SK-N-SH (cell line): Measurements from ENCODE around the gene PROK2. TPM values are rescaled to one million over a fixed set of nuclear protein-coding genes. Genes with fewer than 3 reads are reported as not detected.

Experiments used
- CTCF ChIA-PET: fragments of 300-600, 350-600 bp; formaldehyde crosslinking; extraction: SDS; loops from one replicate; lab custom pipeline; 2021; lab: Yijun Ruan, JAX
- POLR2A ChIA-PET: fragments of 350-600 bp; sonication (Branson Sonifier 250); formaldehyde crosslinking; extraction: SDS; loops from one replicate; lab custom pipeline; 2020; ENCODE audit warnings: antibody characterized with exemption, inconsistent platforms; lab: Yijun Ruan, JAX
- DNase-seq: peaks from one replicate; pipeline ENCODE4 v3.0.0; 2012
- H2AFZ ChIP-seq: fragments of 200-600 bp; sonication (generic); 2 replicates; pipeline ENCODE4 v1.8.1; 2016; ENCODE audit warnings: antibody characterized with exemption, mild to moderate bottlenecking, low read depth
- H3F3A ChIP-seq: fragments of 200-600 bp; sonication (generic); replicated peaks from 2 replicates; pipeline ENCODE3; 2016; ENCODE audit warnings: antibody characterized with exemption, mild to moderate bottlenecking; ENCODE audit not compliant: insufficient read depth
- H3K27ac ChIP-seq, 2 experiments: fragments of 200-500 bp in 1 of 2; fragments of 200-600 bp in 1 of 2; sonication (Bioruptor generic) in 1 of 2; sonication (generic), shearing (Covaris generic) in 1 of 2; 2 replicates each; pipeline versions ENCODE4 v1.5.1 to v1.6.1; 2014 to 2016; ENCODE audit warnings: low read depth in 2 of 2, inconsistent platforms in 1 of 2, low read length in 1 of 2, mild to moderate bottlenecking in 1 of 2, mixed read lengths in 1 of 2
- H3K27me3 ChIP-seq: fragments of 200-600 bp; sonication (generic), shearing (Covaris generic); 2 replicates; pipeline ENCODE4 v1.6.1; 2016; ENCODE audit warnings: mixed run types; ENCODE audit not compliant: insufficient read depth
- H3K36me3 ChIP-seq, 2 experiments: fragments of 200-500 bp in 1 of 2; fragments of 200-600 bp in 1 of 2; sonication (Bioruptor generic) in 1 of 2; sonication (generic) in 1 of 2; replicated peaks in 1 of 2; 2 replicates each; pipeline versions ENCODE3 to v1.5.1; 2014 to 2016; ENCODE audit warnings: low read length in 1 of 2, mild to moderate bottlenecking in 1 of 2; ENCODE audit not compliant: insufficient read depth in 2 of 2, control insufficient read depth in 1 of 2
- H3K4me1 ChIP-seq, 2 experiments: fragments of 200-500 bp in 1 of 2; fragments of 200-600 bp in 1 of 2; sonication (Bioruptor generic) in 1 of 2; sonication (generic), shearing (Covaris generic) in 1 of 2; 2 replicates each; pipeline versions ENCODE4 v1.5.1 to v1.6.1; 2014 to 2016; ENCODE audit warnings: low read depth in 1 of 2, low read length in 1 of 2, mixed run types in 1 of 2; ENCODE audit not compliant: insufficient read depth in 2 of 2, control insufficient read depth in 1 of 2
- H3K4me2 ChIP-seq: fragments of 200-600 bp; sonication (generic), shearing (Covaris generic); 2 replicates; pipeline ENCODE4 v1.6.1; 2017; ENCODE audit warnings: mixed run types
- H3K4me3 ChIP-seq, 2 experiments: fragments of 200-500 bp in 1 of 2; fragments of 200-600 bp in 1 of 2; sonication (Bioruptor generic) in 1 of 2; sonication (generic), shearing (Covaris generic) in 1 of 2; 2 replicates each; pipeline versions ENCODE4 v1.5.1 to v1.8.1; 2014 to 2016; ENCODE audit warnings: low read depth in 2 of 2, inconsistent platforms in 1 of 2, low read length in 1 of 2, mild to moderate bottlenecking in 1 of 2, mixed read lengths in 1 of 2, moderate library complexity in 1 of 2
- H3K79me2 ChIP-seq: fragments of 200-600 bp; sonication (generic); 2 replicates; pipeline ENCODE4 v1.8.1; 2017; ENCODE audit warnings: mild to moderate bottlenecking; ENCODE audit not compliant: insufficient read depth
- H3K9ac ChIP-seq: fragments of 200-600 bp; sonication (generic); 2 replicates; pipeline ENCODE4 v1.6.1; 2017; ENCODE audit warnings: mixed run types
- H3K9me2 ChIP-seq: fragments of 200-600 bp; sonication (generic); 2 replicates; pipeline ENCODE4 v1.6.1; 2017; ENCODE audit warnings: mixed run types
- H3K9me3 ChIP-seq: fragments of 200-600 bp; sonication (generic); 2 replicates; pipeline ENCODE4 v1.6.1; 2017; ENCODE audit warnings: mixed run types, mild to moderate bottlenecking, moderate library complexity
- H4K20me1 ChIP-seq: fragments of 200-600 bp; sonication (generic); 2 replicates; pipeline ENCODE4 v1.6.1; 2017; ENCODE audit warnings: mild to moderate bottlenecking, mixed run types; ENCODE audit not compliant: insufficient read depth
- EP300 ChIP-seq, 2 experiments: IDR thresholded peaks; 2 replicates each; pipeline versions ENCODE4 v1.4.0 to v1.6.1; 2012; ENCODE audit warnings: borderline replicate concordance in 1 of 2, low read depth in 1 of 2, low read length in 1 of 2
- EZH2phosphoT487 ChIP-seq: fragments of 200-600 bp; sonication (generic); IDR thresholded peaks from 2 replicates; pipeline ENCODE4 v1.6.1; 2017; ENCODE audit warnings: low read depth, mixed run types, mild to moderate bottlenecking, antibody characterized with exemption, moderate library complexity, borderline replicate concordance
- FOSL2 ChIP-seq: IDR thresholded peaks from 2 replicates; pipeline ENCODE4 v1.4.0; 2012; ENCODE audit warnings: low read depth, mild to moderate bottlenecking, moderate library complexity, borderline replicate concordance
- FOXJ3 ChIP-seq: sonication (generic); formaldehyde crosslinking; IDR thresholded peaks from 2 replicates; pipeline ENCODE4 v1.5.1; 2020; ENCODE audit warnings: mild to moderate bottlenecking, missing genetic modification reagents
- FOXM1 ChIP-seq: IDR thresholded peaks from 2 replicates; pipeline ENCODE4 v1.4.0; 2012; ENCODE audit warnings: low read depth, mild to moderate bottlenecking
- GABPA ChIP-seq: IDR thresholded peaks from 2 replicates; pipeline ENCODE4 v1.4.0; 2012; ENCODE audit warnings: low read depth, mild to moderate bottlenecking
- JUND ChIP-seq: IDR thresholded peaks from 2 replicates; pipeline ENCODE4 v1.4.0; 2012
- MXI1 ChIP-seq: IDR thresholded peaks from 2 replicates; pipeline ENCODE4 v1.6.1; 2012; ENCODE audit warnings: mild to moderate bottlenecking, low read depth, low read length, improper control_type of control experiment
- NRF1 ChIP-seq: IDR thresholded peaks from 2 replicates; pipeline ENCODE4 v1.6.1; 2012; ENCODE audit warnings: low read depth, mild to moderate bottlenecking, low read length
- RCOR1 ChIP-seq: fragments of 150-350 bp; IDR thresholded peaks from 2 replicates; pipeline ENCODE4 v1.6.1; 2017; ENCODE audit warnings: antibody characterized with exemption, low read length
- RFX5 ChIP-seq: IDR thresholded peaks from 2 replicates; pipeline ENCODE4 v1.6.1; 2012; ENCODE audit warnings: mild to moderate bottlenecking, improper control_type of control experiment, low read length
- SMC3 ChIP-seq: IDR thresholded peaks from 2 replicates; pipeline ENCODE4 v1.6.1; 2012; ENCODE audit warnings: low read depth, low read length, improper control_type of control experiment
- TAF1 ChIP-seq: IDR thresholded peaks from 2 replicates; pipeline ENCODE4 v1.6.1; 2012; ENCODE audit warnings: low read depth, mild to moderate bottlenecking, low read length, moderate library complexity, borderline replicate concordance
- TEAD4 ChIP-seq: IDR thresholded peaks from 2 replicates; pipeline ENCODE4 v1.4.0; 2012; ENCODE audit warnings: mild to moderate bottlenecking, borderline replicate concordance; ENCODE audit not compliant: insufficient read depth
- YY1 ChIP-seq: IDR thresholded peaks from 2 replicates; pipeline ENCODE4 v1.4.0; 2012; ENCODE audit warnings: low read depth, mild to moderate bottlenecking
- WGBS: methylation state at CpG from one replicate; pipeline ENCODE4 v1.1.6; 2017; ENCODE audit warnings: low lambda C conversion rate; 5-methylcytosine and 5-hydroxymethylcytosine counted together
- polyA plus RNA-seq, 3 experiments: library from polyadenylated mRNA; depleted of rRNA; stranded (reverse); fragments of >200 nt; gene quantifications; 2 replicates each; pipeline ENCODE4 v1.2.3, GENCODE V29; 2012
- TF ChIP-seq, protein P1 (sequence below): IDR thresholded peaks from 2 replicates; pipeline ENCODE4; 2012
- TF ChIP-seq, protein P2 (sequence below): fragments of 200-600 bp; sonication (generic); IDR thresholded peaks from 2 replicates; pipeline ENCODE4 v1.6.1; 2017; ENCODE audit warnings: antibody characterized with exemption, mild to moderate bottlenecking, moderate library complexity
- TF ChIP-seq, protein P3 (sequence below): fragments of 150-350 bp; IDR thresholded peaks from 2 replicates; pipeline ENCODE4 v1.6.1; 2017; ENCODE audit warnings: antibody characterized with exemption, low read length, low read depth, borderline replicate concordance

The PROK2 gene
- polyA plus RNA-seq, 1 of the 3 experiments (the other 2 are of a cell fraction), result not detected

DNA sequence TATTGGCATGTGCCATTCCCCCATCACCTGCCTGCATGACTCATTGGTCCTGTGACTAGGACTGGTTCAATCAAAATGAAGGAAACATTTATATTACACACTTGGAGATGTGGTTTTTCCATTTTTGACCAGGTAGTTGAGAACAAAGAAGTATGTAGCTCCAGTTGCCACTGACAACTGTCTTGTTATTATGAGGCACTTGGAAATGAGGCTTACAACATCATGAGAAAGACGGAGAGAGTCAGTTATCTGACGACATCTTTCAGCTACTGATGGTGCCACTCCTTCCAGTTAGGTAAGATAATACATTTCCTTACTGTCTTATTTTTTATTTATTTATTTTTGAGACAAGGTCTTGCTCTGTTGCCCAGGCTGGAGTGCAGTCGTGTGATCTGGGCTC lies 21.8 kb upstream of the PROK2 start:
- 47% methylated on average over 3 of the region's 3 CpGs for WGBS
- Histone ChIP-seq H3K79me2 (no peaks in the 10 kb centered on the region), H3F3A (no peaks in the 10 kb centered on the region), H3K27ac (no peak overlapping the region), H4K20me1 (no peaks in the 10 kb centered on the region), H3K4me1 (no peaks in the 10 kb centered on the region), H3K9me2 (no peaks in the 10 kb centered on the region), H3K4me2 (no peak overlapping the region), H3K9ac (no peak overlapping the region), H3K4me3 (no peak overlapping the region), H2AFZ (no peak overlapping the region), H3K9me3 (no peaks in the 10 kb centered on the region), H3K36me3 (no peaks in the 10 kb centered on the region), H3K27me3 (no peaks in the 10 kb centered on the region)
- DNase-seq, result no peak
- CTCF ChIA-PET, result interaction anchor here (1.9 kb wide), 1 partner anchor 8 kb away, joined by 8 read pairs; no protein-coding TSS in a partner anchor
- TF ChIP-seq FOXM1, result no peak
- no peak for TF ChIP-seq TAF1
- TF ChIP-seq, protein P1, sequence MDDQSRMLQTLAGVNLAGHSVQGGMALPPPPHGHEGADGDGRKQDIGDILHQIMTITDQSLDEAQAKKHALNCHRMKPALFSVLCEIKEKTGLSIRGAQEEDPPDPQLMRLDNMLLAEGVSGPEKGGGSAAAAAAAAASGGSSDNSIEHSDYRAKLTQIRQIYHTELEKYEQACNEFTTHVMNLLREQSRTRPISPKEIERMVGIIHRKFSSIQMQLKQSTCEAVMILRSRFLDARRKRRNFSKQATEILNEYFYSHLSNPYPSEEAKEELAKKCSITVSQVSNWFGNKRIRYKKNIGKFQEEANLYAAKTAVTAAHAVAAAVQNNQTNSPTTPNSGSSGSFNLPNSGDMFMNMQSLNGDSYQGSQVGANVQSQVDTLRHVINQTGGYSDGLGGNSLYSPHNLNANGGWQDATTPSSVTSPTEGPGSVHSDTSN, result no peak
- no peak for TF ChIP-seq EP300 (IDR thresholded peaks at IDR 0.05; ENCODE audit: borderline replicate concordance in 1 of 2, low read depth in 1 of 2, low read length in 1 of 2)
- TF ChIP-seq MXI1, result no peak
- TF ChIP-seq YY1, result no peak
- TF ChIP-seq, protein P2, sequence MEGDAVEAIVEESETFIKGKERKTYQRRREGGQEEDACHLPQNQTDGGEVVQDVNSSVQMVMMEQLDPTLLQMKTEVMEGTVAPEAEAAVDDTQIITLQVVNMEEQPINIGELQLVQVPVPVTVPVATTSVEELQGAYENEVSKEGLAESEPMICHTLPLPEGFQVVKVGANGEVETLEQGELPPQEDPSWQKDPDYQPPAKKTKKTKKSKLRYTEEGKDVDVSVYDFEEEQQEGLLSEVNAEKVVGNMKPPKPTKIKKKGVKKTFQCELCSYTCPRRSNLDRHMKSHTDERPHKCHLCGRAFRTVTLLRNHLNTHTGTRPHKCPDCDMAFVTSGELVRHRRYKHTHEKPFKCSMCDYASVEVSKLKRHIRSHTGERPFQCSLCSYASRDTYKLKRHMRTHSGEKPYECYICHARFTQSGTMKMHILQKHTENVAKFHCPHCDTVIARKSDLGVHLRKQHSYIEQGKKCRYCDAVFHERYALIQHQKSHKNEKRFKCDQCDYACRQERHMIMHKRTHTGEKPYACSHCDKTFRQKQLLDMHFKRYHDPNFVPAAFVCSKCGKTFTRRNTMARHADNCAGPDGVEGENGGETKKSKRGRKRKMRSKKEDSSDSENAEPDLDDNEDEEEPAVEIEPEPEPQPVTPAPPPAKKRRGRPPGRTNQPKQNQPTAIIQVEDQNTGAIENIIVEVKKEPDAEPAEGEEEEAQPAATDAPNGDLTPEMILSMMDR, result no peak
- TF ChIP-seq TEAD4, result no peak
- no peak for TF ChIP-seq RFX5
- no peak for TF ChIP-seq GABPA
- TF ChIP-seq FOXJ3 (CRISPR knock-in tag), result no peak
- TF ChIP-seq, protein P3, sequence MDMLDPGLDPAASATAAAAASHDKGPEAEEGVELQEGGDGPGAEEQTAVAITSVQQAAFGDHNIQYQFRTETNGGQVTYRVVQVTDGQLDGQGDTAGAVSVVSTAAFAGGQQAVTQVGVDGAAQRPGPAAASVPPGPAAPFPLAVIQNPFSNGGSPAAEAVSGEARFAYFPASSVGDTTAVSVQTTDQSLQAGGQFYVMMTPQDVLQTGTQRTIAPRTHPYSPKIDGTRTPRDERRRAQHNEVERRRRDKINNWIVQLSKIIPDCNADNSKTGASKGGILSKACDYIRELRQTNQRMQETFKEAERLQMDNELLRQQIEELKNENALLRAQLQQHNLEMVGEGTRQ, result no peak
- TF ChIP-seq EZH2phosphoT487, result no peak
- no peak for TF ChIP-seq NRF1
- TF ChIP-seq FOSL2, result no peak
- no peak for TF ChIP-seq RCOR1
- TF ChIP-seq JUND, result no peak
- TF ChIP-seq SMC3, result no peak
- POLR2A ChIA-PET, result no interaction called here
